ENCODE data around the gene TSPO2.
A peak's percentile ranks its signal among the peaks of the same experiment; 100 is the strongest.

Gene TSPO2

GRCh38 chr6:41025966-41026530 lies 16.2 kb upstream of the TSPO2 start:
- DNase-seq (ENCODE audit: low read depth) = no peak
- no peak for TF ChIP-seq CTCF (conservative IDR thresholded peaks at IDR 0.05; ENCODE audit: low read depth, low read length)
- H3K4me3 ChIP-seq (ENCODE audit: low read length) = no peak overlapping the region

- TF ChIP-seq CTCF (conservative IDR thresholded peaks at IDR 0.05; ENCODE audit: low read depth, low read length) = no peak
- no peak overlapping the region for H3K4me3 ChIP-seq (ENCODE audit: low read length)
- DNase-seq (ENCODE audit: low read depth) = no peak
These were observed 15.0 kb upstream of the TSPO2 start for GRCh38 chr6:41027241-41027640.

GRCh38 chr6:41027799-41028560 lies 14.3 kb upstream of the TSPO2 start:
- peak overlapping the region; percentile 53 for H3K4me3 ChIP-seq (ENCODE audit: low read length)
- DNase-seq (ENCODE audit: low read depth) = no peak
- peak; percentile 88 for TF ChIP-seq CTCF (conservative IDR thresholded peaks at IDR 0.05; ENCODE audit: low read depth, low read length)

GRCh38 chr6:41028561-41029412 lies 13.5 kb upstream of the TSPO2 start:
- TF ChIP-seq CTCF (conservative IDR thresholded peaks at IDR 0.05; ENCODE audit: low read depth, low read length) = no peak
- H3K4me3 ChIP-seq (ENCODE audit: low read length) = peak overlapping the region; percentile 53
- no peak for DNase-seq (ENCODE audit: low read depth)

GRCh38 chr6:41032830-41033229 lies 9.4 kb upstream of the TSPO2 start:
- TF ChIP-seq CTCF (conservative IDR thresholded peaks at IDR 0.05; ENCODE audit: low read depth, low read length) = no peak
- no peak overlapping the region for H3K4me3 ChIP-seq (ENCODE audit: low read length)
- no peak for DNase-seq (ENCODE audit: low read depth)

- DNase-seq (ENCODE audit: low read depth) = no peak
- H3K4me3 ChIP-seq (ENCODE audit: low read length) = no peak overlapping the region
- TF ChIP-seq CTCF (conservative IDR thresholded peaks at IDR 0.05; ENCODE audit: low read depth, low read length) = no peak
These were observed 8.5 kb upstream of the TSPO2 start for GRCh38 chr6:41033776-41034175.

Data from retinal pigment epithelial cell (primary cell).